HG02571 (cell line): Measurements from ENCODE around the gene DET1.
A peak's percentile ranks its signal among the peaks of the same experiment; 100 is the strongest.
"Not testable (repeated sequence)": the region's sequence is repeated elsewhere in the genome, so short reads cannot be mapped to it uniquely, and the experiment has no call there.

ENCODE experiments used
- ATAC-seq: cut with Tn5 transposase; IDR thresholded peaks from one replicate; pipeline ENCODE4 v1.9.1; 2021; ENCODE audit warnings: mild to moderate bottlenecking, moderate library complexity; ENCODE audit not compliant: unreplicated experiment

DET1 gene

GRCh38 chr15:88546248-88547129, at the start of gene DET1:
Gene DET1 (minus strand): TSS chr15:88546681. CDS start chr15:88531705, 14,976 bp downstream.
- ATAC-seq: peak; percentile 97

- no peak for ATAC-seq
Measured at GRCh38 chr15:88591384-88591783, 44.9 kb upstream of the DET1 start.

- no peak for ATAC-seq
Measured at GRCh38 chr15:88590759-88591158, 44.3 kb upstream of the DET1 start.

GRCh38 chr15:88586401-88587162, 40.1 kb upstream of the DET1 start:
- ATAC-seq: no peak

- no peak for ATAC-seq
Measured at GRCh38 chr15:88580532-88580931, 34.1 kb upstream of the DET1 start.

- no peak for ATAC-seq
Measured at GRCh38 chr15:88579322-88579721, 32.8 kb upstream of the DET1 start.

- no peak for ATAC-seq
Measured at GRCh38 chr15:88574655-88575054, 28.2 kb upstream of the DET1 start.

- ATAC-seq: no peak
Measured at GRCh38 chr15:88574077-88574476, 27.6 kb upstream of the DET1 start.

GRCh38 chr15:88571852-88572259, 25.4 kb upstream of the DET1 start:
- no peak for ATAC-seq

- ATAC-seq: no peak
Measured at GRCh38 chr15:88571153-88571851, 24.8 kb upstream of the DET1 start.

- ATAC-seq: no peak
Measured at GRCh38 chr15:88568589-88568988, 22.1 kb upstream of the DET1 start.

- no peak for ATAC-seq
Measured at GRCh38 chr15:88564741-88565140, 18.3 kb upstream of the DET1 start.

- no peak for ATAC-seq
Measured at GRCh38 chr15:88563638-88564037, 17.2 kb upstream of the DET1 start.

- ATAC-seq: not testable (repeated sequence)
Measured at GRCh38 chr15:88559565-88559964, 13.1 kb upstream of the DET1 start.

GRCh38 chr15:88558026-88558425, 11.5 kb upstream of the DET1 start:
- ATAC-seq: not testable (repeated sequence)

- not testable (repeated sequence) for ATAC-seq
Measured at GRCh38 chr15:88548009-88548408, 1.5 kb upstream of the DET1 start.

- not testable (repeated sequence) for ATAC-seq
Measured at GRCh38 chr15:88545578-88546247, 768 bp downstream of the DET1 start.

- no peak for ATAC-seq
Measured at GRCh38 chr15:88543065-88543776, 3.3 kb downstream of the DET1 start.

GRCh38 chr15:88542342-88542733, 4.1 kb downstream of the DET1 start:
- ATAC-seq: no peak

- no peak for ATAC-seq
Measured at GRCh38 chr15:88541709-88542341, 4.7 kb downstream of the DET1 start.
